22Rv1 (cell line): ENCODE data around the gene CMSS1.

ENCODE experiments used
- CTCF ChIP-seq: fragments of 450-650 bp; IDR thresholded peaks from 2 replicates; pipeline ENCODE4 v1.5.1; 2017; ENCODE audit warnings: mild to moderate bottlenecking
- ZFX ChIP-seq: fragments of 450-650 bp; IDR thresholded peaks from 2 replicates; pipeline ENCODE4 v1.6.1; 2017; ENCODE audit warnings: antibody characterized with exemption, borderline replicate concordance

- TF ChIP-seq CTCF (no peak), ZFX (no peak)
Measured at GRCh38 chr3:100171211-100171914, 353.7 kb downstream of the CMSS1 start.
